HG02642 (cell line): ENCODE measurements around the gene COL6A2.

Experiments used
- ATAC-seq: cut with Tn5 transposase; IDR thresholded peaks from one replicate; pipeline ENCODE4 v1.9.1; 2021; ENCODE audit warnings: mild to moderate bottlenecking; ENCODE audit not compliant: unreplicated experiment, poor library complexity

COL6A2 gene

DNA sequence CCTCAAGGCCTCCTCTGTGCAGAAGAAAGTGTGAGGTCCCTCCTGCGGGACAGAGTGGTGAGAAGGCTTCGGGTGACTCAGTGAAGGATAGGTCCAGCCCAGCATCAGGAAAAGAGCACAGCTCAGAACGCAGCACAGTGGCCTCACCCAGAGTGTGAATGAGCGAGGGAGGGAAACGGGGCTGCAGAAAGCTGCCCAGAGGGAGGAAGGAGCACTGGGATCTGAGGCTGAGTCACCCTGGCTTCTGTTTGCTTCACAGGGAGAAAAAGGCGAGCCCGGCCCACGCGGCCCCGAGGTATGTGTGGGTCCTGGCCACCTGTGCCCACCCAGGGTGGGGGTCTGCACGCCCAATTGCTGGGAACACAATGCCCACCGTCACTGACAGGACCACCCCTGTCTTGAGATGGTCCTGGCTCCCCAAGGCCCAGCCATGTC is 24.3 kb downstream of the COL6A2 start:
- no peak for ATAC-seq

DNA sequence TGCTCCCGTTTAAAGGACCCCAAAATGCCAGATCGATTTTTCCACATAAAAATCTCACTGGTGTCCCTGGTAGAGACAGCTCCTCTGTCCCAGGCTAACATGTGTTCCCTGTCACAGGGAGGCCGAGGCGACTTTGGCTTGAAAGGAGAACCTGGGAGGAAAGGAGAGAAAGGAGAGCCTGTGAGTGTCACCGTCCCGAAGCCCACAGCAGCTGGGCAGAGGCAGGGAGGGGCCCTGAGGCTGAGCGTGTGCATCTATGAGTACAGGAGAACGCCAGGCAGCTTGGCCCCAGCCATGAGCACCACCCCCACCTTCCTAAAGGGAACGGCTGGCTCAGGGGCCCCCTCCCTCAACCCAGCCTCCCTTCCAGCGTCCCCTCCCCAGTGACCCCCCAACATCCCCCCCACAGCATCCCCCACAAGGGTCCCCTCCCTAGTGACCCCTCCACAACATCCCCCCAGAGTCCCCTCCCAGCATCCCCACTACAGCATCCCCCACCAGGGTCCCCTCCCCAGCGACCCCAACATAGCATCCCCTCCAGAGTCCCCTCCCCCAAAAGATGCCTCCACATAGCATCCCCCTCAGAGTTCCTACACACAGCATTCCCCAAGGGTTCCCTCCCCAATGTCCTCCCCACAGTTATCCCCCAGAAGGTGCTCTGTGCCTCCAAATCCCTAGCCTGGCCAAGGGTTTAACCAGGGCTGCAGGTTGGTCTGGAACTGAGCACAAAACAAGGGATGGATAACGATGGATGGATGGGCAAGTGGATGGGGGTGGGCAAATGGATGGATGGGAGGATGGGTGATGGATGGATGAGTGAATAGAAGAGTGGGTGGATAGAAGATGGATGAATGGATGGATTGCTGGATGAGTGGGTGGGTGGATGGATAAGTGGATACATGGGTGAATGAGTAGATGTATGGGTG is 25.1 kb downstream of the COL6A2 start:
- ATAC-seq, result no peak

DNA sequence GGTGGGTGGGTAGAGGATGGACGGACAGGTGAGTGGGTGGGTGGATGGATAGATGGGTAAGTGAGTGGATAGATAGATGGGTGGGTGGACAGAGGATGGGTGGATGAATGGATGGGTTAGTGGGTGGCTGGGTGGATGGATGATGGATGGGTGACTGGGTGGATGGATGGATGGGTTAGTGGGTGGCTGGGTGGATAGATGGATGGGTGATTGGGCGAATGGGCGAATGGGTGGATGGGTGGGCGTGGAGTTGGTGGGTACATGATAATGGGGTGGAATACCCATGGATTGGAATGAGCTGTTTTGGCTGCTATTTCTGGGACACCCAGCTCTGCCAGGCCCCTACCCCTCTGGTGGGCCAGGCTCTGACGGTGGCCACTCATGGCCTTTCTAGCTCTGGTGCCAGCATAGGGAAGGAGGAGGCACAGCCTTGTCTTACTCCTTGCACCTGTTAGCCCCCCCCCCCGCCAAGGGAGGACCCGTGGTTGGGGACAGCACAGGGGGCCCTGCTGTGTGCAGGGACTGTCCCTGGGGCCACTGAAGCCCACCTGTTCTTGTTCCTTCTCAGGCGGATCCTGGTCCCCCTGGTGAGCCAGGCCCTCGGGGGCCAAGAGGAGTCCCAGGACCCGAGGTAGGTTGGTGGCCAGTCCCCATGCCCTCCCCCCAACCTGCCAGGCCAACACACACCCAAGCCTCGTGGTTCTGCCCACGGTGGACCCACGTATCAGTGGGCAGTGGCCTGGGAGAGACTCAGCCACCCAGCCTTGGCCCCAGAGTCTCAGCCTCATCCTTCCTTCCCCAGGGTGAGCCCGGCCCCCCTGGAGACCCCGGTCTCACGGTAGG is 26.4 kb downstream of the COL6A2 start:
- no peak for ATAC-seq

DNA sequence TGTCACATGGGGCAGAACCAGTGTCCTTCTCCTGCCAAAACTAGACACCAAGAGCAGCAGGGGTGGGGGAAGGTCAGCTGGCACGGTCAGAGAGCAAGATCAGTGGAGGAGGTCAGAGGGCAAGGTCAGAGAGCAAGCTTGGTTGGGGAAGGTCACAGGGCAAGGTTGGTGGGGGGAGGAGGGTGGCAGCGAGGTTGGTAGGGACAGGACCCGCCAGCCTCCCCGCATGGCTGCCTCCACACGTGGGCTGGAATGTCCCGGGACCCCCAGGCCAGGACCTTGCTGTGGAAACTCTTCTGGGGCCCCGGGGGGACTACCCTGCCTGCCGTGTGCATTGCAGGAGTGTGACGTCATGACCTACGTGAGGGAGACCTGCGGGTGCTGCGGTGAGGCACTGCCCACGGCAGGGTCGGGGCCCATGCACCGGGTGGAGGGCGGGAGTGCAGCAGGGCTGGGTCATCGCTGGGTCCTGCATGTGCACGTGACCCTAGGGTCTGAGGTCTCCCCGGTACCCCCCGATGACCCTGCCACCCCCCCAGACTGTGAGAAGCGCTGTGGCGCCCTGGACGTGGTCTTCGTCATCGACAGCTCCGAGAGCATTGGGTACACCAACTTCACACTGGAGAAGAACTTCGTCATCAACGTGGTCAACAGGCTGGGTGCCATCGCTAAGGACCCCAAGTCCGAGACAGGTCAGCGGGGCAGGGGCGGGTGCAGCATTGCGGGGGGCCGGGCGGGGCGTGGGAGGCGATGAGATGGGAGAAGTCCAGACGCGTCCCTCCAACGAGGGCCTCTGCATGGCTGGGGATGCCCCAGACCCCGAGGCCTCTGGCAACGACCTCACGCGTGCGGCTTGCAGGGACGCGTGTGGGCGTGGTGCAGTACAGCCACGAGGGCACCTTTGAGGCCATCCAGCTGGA is 27.3 kb downstream of the COL6A2 start:
- ATAC-seq, result no peak

DNA sequence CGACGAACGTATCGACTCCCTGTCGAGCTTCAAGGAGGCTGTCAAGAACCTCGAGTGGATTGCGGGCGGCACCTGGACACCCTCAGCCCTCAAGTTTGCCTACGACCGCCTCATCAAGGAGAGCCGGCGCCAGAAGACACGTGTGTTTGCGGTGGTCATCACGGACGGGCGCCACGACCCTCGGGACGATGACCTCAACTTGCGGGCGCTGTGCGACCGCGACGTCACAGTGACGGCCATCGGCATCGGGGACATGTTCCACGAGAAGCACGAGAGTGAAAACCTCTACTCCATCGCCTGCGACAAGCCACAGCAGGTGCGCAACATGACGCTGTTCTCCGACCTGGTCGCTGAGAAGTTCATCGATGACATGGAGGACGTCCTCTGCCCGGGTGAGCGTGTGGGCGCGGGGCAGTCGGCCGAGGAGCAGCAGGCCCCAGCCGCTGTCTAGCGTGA is 28.0 kb downstream of the COL6A2 start:
- ATAC-seq, result no peak

DNA sequence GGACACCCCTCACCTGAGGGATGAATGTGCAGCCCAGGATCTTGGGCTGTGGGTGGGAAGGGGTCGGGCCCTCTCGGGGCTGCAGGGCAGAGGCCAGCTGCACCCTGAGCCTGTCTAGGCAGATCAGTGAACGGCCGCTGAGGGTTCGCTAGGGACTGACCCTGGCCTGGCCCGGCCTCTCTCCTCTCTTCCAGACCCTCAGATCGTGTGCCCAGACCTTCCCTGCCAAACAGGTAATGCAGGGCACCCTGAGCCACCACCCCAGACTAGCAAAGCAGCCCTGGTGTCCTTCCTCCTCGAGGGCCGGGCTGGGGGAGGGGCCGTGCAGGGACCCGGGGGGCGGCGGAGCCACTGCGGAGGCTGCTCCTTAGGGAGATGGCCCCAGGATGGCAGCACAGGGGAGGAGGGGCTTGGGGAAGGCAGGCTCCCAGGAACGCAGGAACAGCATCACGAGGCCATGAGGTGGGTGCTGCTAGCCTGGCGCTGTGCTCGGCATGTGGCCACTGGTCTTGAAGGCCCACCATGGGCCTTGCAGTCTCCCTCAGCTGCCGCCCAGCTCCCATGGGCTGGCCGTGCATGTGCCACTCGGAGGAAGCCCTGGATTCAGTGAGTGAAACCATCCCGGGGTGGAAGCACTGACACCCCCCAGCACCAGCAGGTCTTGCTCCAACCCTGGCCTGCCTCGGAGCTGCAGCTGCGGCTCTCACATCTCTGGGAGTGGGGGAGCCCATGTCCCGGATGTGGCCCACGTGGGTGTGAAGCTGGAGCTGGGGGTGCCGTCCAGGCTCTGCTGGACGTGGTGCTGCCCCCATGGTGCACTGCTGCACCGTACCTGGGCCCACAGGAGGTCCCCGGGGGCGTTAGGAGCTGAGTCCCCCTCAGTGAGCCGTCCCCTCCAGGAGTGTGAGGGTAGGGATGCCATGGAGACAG is 28.7 kb downstream of the COL6A2 start:
- no peak for ATAC-seq

DNA sequence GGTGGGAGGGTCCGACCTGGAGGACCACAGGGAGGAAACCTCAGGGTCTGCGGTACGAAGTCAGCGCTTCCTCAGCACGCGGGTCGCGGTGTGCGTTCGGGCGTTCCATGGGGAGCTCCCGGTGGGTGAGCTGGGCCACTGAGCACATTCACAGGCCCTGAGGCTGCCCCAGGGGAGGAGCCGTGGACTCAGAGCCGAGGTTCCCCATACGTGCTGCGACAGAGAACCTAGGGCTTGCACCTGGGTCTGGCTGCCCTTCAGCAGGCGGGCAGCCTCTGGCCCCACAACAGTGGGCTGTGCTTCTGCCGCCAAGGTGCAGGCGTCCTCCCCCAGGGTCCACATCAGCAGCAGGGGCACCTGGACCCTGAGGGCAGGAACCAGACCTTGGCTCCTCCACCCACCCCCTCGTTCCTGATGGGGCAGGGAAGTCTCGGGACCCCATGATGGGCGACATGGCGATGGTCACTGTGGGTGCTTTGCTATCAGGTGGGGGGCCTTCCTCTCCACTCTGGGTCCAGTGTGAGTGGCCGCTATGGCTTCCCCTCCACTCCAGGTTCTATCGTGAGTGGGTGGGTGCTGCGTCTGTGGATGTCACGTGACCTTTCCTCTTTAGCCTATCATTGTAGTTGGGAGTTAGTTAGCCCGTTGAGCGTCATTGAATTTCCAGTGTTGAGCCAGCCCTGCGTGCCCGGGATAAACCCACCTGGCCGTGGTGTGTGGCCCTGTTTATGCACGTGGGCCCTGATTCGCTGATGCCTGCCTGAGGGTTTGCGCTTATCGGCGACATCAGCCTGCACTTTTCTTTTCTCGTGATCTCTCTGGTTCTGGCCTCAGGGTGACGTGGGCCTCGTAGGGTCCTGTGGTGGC is 29.6 kb downstream of the COL6A2 start:
- no peak for ATAC-seq

DNA sequence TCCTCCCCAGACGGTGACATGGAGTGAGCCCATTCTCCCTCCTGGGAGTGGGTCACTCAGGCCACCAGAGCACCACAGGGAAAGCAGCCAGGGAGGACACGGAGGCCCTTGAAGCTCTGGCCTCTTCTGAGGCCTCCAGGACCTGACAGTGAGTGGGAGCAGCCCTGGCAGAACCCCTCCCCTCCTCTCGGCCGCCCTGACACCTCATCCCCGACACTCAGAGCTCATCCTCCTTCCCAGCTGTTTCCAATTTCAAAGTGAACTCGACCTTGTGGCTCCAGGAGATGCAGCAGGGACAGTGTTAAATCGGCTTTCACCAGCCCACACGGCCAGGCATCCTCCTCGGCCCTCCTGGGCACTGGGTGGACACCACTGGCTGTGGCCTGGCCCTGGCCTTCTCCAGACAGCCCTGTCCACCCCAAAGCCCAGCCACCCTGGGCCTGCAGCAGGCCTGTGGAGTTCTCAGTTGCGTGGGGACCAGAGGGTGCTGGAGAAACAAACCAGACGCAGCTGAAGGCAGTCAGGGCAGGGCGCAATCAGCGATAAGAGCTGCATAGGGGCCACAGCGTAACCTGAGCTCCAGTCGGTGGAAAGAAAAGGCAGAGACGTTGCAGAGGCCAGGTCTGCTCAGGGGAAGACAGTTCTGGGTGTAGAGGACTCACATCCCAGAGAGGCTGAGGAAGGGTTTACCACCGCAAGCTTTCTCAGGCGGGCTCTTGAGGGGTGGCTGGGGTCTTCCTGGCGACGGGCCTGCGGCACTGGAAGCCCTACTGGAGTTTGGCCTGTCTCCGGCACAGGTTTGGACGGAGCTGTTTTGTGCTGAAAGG is 30.4 kb downstream of the COL6A2 start:
- ATAC-seq, result no peak

DNA sequence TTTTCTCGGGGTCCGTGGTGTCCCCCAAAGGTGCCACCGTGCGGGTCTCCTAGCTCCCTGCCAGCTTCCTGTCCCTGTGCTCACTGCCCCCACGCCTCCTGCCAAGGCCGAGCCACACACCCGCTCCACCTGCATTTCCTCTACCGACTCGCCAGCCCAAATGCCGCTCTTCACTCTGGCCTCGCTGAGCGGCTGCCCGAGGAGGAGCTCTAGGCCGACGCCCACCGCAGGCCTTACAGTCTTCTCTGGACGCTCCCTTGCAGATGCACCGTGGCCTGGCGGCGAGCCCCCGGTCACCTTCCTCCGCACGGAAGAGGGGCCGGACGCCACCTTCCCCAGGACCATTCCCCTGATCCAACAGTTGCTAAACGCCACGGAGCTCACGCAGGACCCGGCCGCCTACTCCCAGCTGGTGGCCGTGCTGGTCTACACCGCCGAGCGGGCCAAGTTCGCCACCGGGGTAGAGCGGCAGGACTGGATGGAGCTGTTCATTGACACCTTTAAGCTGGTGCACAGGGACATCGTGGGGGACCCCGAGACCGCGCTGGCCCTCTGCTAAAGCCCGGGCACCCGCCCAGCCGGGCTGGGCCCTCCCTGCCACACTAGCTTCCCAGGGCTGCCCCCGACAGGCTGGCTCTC is 31.1 kb downstream of the COL6A2 start:
- no peak for ATAC-seq

DNA sequence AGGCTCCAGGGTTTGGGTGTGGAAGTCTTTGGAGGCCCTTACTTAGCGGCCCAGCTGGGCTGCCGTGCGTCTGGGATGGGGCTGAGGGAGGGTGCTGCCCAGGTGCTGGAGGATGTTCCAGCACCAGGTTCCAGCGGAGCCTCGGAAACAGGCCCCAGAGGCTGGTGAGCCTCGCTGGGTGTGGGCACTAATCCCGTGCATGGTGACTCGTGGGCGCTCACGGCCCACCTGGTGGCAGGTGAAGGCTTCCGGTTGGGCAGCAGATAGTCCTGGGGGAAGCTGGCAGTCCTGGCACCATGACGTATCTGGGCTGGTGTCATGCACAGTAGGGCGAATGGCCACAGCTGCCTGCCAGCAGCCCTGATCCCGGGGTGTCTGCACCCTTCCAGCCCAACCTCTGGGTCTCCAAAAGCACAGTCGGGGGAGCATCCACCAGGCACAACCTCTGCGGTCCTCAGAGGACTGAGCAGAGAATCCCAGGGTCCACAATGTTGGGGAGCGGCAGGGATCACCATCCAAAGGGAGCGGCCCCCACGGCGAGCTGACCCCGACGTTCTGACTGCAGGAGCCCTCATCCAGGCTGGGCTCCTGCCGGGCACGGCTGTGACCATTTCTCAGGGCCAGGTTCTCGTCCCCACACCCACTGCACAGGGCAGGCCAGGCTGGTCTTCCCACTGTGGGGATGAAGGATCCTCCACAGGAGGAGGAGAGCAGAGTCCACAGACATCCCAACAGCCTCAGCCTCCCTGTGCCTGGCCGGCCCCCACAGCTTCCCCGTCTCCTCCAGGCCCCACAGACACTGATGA is 32.1 kb downstream of the COL6A2 start:
- no peak for ATAC-seq

DNA sequence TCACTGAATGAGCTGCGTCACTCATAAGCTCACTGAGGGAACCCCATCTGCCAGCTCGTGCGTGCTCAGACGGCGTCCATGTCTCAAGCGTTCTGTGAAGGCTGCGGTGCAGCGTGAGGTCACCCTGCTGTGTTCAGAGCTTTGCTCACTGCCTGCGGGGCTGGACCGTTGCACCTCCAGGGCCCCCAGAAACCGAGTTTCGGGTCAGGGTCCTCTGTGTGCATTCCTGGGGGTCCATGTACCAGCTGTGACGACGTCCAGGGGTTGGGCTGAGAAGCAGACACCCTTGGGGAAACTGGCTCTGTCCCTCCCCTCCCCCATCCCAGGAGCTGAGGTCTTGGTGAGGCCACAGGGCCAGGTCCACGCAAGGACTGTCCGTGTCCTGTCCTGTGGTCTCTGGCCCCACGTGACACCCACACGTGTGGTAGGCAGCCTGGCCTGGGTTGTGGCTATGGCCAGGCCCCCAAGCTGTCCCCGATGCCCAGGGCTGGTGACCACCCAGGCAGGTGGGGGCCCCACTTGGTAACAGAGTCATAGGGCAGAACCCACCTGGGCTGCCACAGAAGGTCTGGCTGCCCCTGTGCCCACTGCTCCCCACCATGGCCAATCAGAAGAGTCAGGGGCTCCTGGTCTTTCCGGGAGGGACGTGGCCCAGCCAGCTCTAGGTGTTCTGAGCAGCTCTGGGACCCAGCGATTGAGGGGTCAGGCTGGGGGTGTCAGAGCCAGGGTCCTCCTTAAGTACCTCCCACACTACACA is 33.1 kb downstream of the COL6A2 start:
- no peak for ATAC-seq

DNA sequence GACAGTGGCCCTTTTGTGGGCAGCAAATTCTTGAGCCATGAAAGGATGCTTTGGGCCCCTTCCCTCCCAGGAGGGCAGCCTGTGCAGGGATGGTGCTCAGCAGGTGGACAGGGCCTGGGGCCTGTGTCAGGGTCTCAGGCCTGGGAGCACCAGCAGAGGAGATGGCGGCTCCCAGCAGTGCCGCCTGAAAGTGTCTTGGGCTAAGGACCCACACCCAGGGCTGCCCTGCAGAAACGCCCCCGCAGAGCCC is 33.6 kb downstream of the COL6A2 start:
- ATAC-seq, result no peak

DNA sequence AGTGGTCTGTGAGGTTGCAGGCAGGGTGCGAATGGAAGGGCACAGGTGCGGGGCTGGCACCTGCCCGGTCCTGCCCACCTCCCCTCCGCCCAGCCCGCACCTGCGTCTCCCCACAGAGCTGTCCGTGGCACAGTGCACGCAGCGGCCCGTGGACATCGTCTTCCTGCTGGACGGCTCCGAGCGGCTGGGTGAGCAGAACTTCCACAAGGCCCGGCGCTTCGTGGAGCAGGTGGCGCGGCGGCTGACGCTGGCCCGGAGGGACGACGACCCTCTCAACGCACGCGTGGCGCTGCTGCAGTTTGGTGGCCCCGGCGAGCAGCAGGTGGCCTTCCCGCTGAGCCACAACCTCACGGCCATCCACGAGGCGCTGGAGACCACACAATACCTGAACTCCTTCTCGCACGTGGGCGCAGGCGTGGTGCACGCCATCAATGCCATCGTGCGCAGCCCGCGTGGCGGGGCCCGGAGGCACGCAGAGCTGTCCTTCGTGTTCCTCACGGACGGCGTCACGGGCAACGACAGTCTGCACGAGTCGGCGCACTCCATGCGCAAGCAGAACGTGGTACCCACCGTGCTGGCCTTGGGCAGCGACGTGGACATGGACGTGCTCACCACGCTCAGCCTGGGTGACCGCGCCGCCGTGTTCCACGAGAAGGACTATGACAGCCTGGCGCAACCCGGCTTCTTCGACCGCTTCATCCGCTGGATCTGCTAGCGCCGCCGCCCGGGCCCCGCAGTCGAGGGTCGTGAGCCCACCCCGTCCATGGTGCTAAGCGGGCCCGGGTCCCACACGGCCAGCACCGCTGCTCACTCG is 34.1 kb downstream of the COL6A2 start:
- ATAC-seq, result no peak

DNA sequence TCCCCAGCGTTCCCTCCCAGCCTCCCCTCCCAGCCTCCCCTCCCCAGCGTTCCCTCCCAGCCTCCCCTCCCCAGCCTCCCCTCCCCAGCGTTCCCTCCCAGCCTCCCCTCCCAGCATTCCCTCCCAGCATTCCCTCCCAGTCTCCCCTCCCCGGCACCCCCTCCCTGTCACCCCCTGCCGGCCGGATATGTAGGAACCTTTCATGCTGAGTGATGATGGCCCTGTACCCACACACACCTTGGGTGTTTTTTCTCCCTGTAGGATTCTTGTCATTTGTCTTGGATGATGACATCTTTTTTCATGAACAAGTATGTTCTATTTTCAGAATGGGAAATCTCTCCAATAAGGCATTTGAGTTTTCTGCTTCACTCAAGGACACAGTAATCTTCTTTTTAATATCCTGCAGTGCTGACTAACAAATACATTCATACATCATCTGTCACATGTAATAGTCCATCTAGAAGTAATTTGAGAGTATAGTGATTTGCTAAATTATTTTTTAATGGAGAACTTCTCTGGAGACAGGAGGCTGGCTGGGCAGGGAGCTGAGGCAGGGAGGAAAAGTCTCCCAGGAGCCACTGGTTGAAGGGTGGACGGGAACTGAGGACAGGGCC is 38.0 kb downstream of the COL6A2 start:
- ATAC-seq, result no peak
